Fibroblast of lung (primary cell): ENCODE measurements around the gene TMCC1. TPM values are rescaled to one million over a fixed set of nuclear protein-coding genes. Genes with fewer than 3 reads are reported as not detected.
A peak's percentile ranks its signal among the peaks of the same experiment; 100 is the strongest.

Source experiments
- DNase-seq, 2 donors: peaks; one replicate each; pipeline versions ENCODE4 v3.0.0 to v3.0.0-alpha.2; 2010; ENCODE audit warnings: low read depth in 2 of 2
- H2AFZ ChIP-seq: 2 replicates; pipeline ENCODE4 v1.5.1; 2012; ENCODE audit warnings: low read length, control low read depth, inconsistent platforms
- H3K27ac ChIP-seq: 2 replicates; pipeline ENCODE4 v1.5.1; 2011; ENCODE audit warnings: low read length, control low read depth; ENCODE audit not compliant: insufficient read depth
- H3K27me3 ChIP-seq: 2 replicates; pipeline ENCODE4 v1.5.1; 2011; ENCODE audit warnings: mild to moderate bottlenecking, low read length; ENCODE audit not compliant: control insufficient read depth, insufficient read depth
- H3K36me3 ChIP-seq: 2 replicates; pipeline ENCODE4 v1.5.1; 2011; ENCODE audit warnings: low read length; ENCODE audit not compliant: control insufficient read depth, insufficient read depth
- H3K4me1 ChIP-seq: 2 replicates; pipeline ENCODE4 v1.5.1; 2011; ENCODE audit warnings: low read length; ENCODE audit not compliant: control insufficient read depth, insufficient read depth; ENCODE audit errors: extremely low read depth
- H3K4me2 ChIP-seq: 2 replicates; pipeline ENCODE4 v1.5.1; 2011; ENCODE audit warnings: low read length, control low read depth; ENCODE audit not compliant: insufficient read depth; ENCODE audit errors: extremely low read depth
- H3K4me3 ChIP-seq, 4 experiments: fragments of 200-600 bp in 1 of 4; sonication (generic) in 1 of 4; replicated peaks in 1 of 4; 2 replicates each; pipeline ENCODE4 v1.5.1; 2011 to 2016; ENCODE audit warnings: low read length in 4 of 4, low read depth in 3 of 4, mild to moderate bottlenecking in 3 of 4, control low read depth in 2 of 4, inconsistent platforms in 1 of 4, mixed read lengths in 1 of 4; ENCODE audit not compliant: insufficient read depth in 1 of 4; ENCODE audit errors: control extremely low read depth in 1 of 4
- H3K79me2 ChIP-seq: 2 replicates; pipeline ENCODE4 v1.5.1; 2012; ENCODE audit warnings: mild to moderate bottlenecking, low read length, inconsistent platforms; ENCODE audit not compliant: control insufficient read depth, insufficient read depth
- H3K9ac ChIP-seq: 2 replicates; pipeline ENCODE4 v1.5.1; 2011; ENCODE audit warnings: mild to moderate bottlenecking, low read length, control low read depth; ENCODE audit not compliant: insufficient read depth
- H3K9me3 ChIP-seq: 2 replicates; pipeline ENCODE4 v1.5.1; 2012; ENCODE audit warnings: low read depth, low read length; ENCODE audit not compliant: control insufficient read depth, insufficient read depth
- H4K20me1 ChIP-seq: 2 replicates; pipeline ENCODE4 v1.5.1; 2011; ENCODE audit warnings: low read length; ENCODE audit not compliant: control insufficient read depth, insufficient read depth; ENCODE audit errors: extremely low read depth
- EZH2 ChIP-seq: IDR thresholded peaks from 2 replicates; pipeline ENCODE4 v1.5.1; 2012; ENCODE audit warnings: low read length, control low read depth, mild to moderate bottlenecking; ENCODE audit errors: missing control alignments
- polyA plus RNA-seq, 2 donors: library from polyadenylated mRNA; depleted of rRNA in 1 of 2; stranded (reverse) in 1 of 2; unstranded in 1 of 2; fragments of >200 nt; gene quantifications; 2 replicates each; pipeline ENCODE4 v1.2.1, GENCODE V29; 2011 to 2012; ENCODE audit warnings: missing spikeins in 1 of 2
- total RNA-seq: library from RNA; depleted of rRNA; stranded (reverse); fragments of >200 nt; gene quantifications from 2 replicates; pipeline ENCODE4 v1.2.1, GENCODE V29; 2014
- TF ChIP-seq, protein P1 (sequence below), 2 donors: IDR thresholded peaks in 1 of 2; conservative IDR thresholded peaks in 1 of 2; 1 replicate in 1 of 2; 2 replicates in 1 of 2; pipeline ENCODE4 v1.5.1; 2011 to 2012; ENCODE audit warnings: low read length in 2 of 2, control low read depth in 1 of 2, inconsistent platforms in 1 of 2, low read depth in 1 of 2, mild to moderate bottlenecking in 1 of 2

TMCC1 gene
- total and polyA plus RNA-seq, 2 donors (not counting 1 experiment from before 2014, with no cell fraction given) = 16.2 to 16.8 TPM

DNA sequence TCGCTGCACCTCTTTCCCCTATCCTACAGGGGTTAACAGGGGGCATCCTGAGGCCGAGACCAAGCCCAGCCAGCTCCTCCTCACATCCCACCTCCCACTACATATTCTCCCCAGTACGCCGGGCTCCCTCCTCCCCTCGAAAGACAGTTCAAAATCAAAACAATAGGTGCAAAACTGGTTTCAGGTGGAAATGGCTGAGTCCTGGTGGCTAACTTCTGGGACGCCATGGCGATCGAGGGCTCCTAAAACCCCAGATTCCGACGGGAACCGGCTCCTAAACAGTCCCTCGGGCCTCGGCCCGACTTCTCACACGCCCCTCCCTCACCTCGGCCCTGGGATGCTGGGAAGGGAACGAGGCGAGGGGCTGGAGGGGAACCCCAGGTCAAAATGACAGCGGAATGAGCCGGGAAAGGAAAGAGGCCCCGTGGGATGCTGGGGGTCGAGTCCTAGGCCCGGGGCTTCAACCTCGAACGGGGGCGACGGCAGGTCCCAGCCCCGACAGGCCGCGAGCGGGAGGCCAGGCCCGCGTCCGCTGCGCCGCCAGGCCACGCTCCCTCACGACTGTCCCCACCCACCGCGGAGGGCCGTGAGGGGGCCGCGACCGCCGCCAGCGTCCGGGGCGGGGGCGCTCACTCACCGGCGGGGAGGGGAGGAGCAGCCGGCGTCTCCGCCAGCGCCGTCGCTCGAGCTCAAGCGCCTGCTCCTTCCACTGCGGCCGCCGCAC is 492 bp downstream of the TMCC1 start:
- Histone ChIP-seq H4K20me1 (peaks cover 2% of the 10 kb centered on the region), H2AFZ (peak overlapping the region; percentile 28), H3K4me1 (peaks cover 11% of the 10 kb centered on the region), H3K36me3 (no peaks in the 10 kb centered on the region), H3K79me2 (peaks cover 5% of the 10 kb centered on the region), H3K27me3 (no peaks in the 10 kb centered on the region), H3K4me3 (peak overlapping the region; percentile 67 to 86 (median 78)), H3K4me2 (peak overlapping the region; percentile 96), H3K27ac (peak overlapping the region; percentile 74), H3K9me3 (no peaks in the 10 kb centered on the region), H3K9ac (peak overlapping the region; percentile 75)
- peak; percentile 12 to 15 for DNase-seq
- TF ChIP-seq, protein P1, sequence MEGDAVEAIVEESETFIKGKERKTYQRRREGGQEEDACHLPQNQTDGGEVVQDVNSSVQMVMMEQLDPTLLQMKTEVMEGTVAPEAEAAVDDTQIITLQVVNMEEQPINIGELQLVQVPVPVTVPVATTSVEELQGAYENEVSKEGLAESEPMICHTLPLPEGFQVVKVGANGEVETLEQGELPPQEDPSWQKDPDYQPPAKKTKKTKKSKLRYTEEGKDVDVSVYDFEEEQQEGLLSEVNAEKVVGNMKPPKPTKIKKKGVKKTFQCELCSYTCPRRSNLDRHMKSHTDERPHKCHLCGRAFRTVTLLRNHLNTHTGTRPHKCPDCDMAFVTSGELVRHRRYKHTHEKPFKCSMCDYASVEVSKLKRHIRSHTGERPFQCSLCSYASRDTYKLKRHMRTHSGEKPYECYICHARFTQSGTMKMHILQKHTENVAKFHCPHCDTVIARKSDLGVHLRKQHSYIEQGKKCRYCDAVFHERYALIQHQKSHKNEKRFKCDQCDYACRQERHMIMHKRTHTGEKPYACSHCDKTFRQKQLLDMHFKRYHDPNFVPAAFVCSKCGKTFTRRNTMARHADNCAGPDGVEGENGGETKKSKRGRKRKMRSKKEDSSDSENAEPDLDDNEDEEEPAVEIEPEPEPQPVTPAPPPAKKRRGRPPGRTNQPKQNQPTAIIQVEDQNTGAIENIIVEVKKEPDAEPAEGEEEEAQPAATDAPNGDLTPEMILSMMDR (conservative IDR thresholded peaks at IDR 0.05 in 1 of 2, IDR thresholded peaks at IDR 0.05 in 1 of 2; ENCODE audit: low read depth in 1 of 2, low read length in 2 of 2) = no peak
- no peak for TF ChIP-seq EZH2

DNA sequence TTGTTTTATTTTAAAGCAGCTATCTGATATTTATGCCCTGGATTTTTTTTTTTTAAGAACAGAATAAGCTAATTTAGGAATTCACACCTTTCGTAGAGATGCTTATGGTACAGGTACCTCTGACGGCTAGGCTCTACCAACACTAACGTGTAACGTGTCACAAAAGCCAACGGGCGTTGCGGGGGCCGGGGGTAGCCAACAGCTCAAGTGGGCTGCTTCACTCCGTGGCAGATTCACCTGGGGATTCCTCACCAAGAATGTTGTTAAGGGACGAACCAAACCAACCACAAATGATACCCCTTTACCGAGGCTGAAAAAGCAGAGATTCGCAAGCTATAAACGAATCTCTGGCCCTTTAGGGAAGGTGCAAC is 1.0 kb downstream of the TMCC1 start:
- H2AFZ ChIP-seq = peak overlapping the region; percentile 28
- no peak for TF ChIP-seq EZH2
- TF ChIP-seq, protein P1 (conservative IDR thresholded peaks at IDR 0.05 in 1 of 2, IDR thresholded peaks at IDR 0.05 in 1 of 2; ENCODE audit: low read depth in 1 of 2, low read length in 2 of 2) = no peak
- H3K9me3 ChIP-seq = no peaks in the 10 kb centered on the region

GRCh38 chr3:129890891-129891290 is 2.6 kb downstream of the TMCC1 start:
- Histone ChIP-seq H3K9ac (no peak overlapping the region), H3K36me3 (no peaks in the 10 kb centered on the region), H3K4me2 (no peak overlapping the region), H2AFZ (no peak overlapping the region), H3K9me3 (no peaks in the 10 kb centered on the region), H3K79me2 (peaks cover 5% of the 10 kb centered on the region), H3K27ac (no peak overlapping the region), H3K4me1 (peaks cover 11% of the 10 kb centered on the region), H4K20me1 (peaks cover 2% of the 10 kb centered on the region), H3K4me3 (no peak overlapping the region), H3K27me3 (no peaks in the 10 kb centered on the region)
- no peak for DNase-seq
- TF ChIP-seq, protein P1 (conservative IDR thresholded peaks at IDR 0.05 in 1 of 2, IDR thresholded peaks at IDR 0.05 in 1 of 2; ENCODE audit: low read depth in 1 of 2, low read length in 2 of 2) = no peak
- no peak for TF ChIP-seq EZH2

More for the DNA sequence above, 1.0 kb downstream of the TMCC1 start:
- H3K79me2 ChIP-seq = peaks cover 5% of the 10 kb centered on the region
- peaks cover 2% of the 10 kb centered on the region for H4K20me1 ChIP-seq
- no peak for DNase-seq
- peak overlapping the region; percentile 74 for H3K27ac ChIP-seq
- H3K27me3 ChIP-seq = no peaks in the 10 kb centered on the region
- H3K4me1 ChIP-seq = peaks cover 11% of the 10 kb centered on the region
- peak overlapping the region; percentile 96 for H3K4me2 ChIP-seq
- peak overlapping the region; percentile 67 to 86 (median 78) for H3K4me3 ChIP-seq
- H3K9ac ChIP-seq = peak overlapping the region; percentile 75
- H3K36me3 ChIP-seq = no peaks in the 10 kb centered on the region
